Measurements from ENCODE around the gene SRPK1. TPM values are rescaled to one million over a fixed set of nuclear protein-coding genes. Genes with fewer than 3 reads are reported as not detected.

The SRPK1 gene
- total and polyA plus RNA-seq, 2 of the 13 experiments (the other 11 are each of a cell fraction or from before 2014, with no cell fraction given): 56.4 to 142 TPM

DNA sequence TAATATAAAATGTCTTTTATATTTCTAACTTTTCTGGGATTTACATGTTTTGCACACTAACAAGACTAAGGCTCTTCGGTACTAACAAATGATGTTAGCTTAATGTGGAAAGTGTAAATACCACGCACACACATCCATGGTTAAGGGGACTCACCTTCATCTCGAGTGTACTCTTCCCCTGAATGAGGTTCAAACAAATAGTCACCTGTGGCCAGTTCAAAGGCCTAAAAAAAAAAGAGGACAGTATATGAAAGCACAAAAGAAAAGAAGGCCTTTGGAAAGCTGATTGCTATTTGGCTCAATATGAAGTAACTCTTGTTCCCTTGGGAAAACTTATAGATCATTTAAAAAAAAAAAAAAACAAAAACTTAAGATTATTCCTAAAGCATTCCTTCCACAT is 78.5 kb downstream of the SRPK1 start (continued):
- TF ChIP-seq, protein P1, sequence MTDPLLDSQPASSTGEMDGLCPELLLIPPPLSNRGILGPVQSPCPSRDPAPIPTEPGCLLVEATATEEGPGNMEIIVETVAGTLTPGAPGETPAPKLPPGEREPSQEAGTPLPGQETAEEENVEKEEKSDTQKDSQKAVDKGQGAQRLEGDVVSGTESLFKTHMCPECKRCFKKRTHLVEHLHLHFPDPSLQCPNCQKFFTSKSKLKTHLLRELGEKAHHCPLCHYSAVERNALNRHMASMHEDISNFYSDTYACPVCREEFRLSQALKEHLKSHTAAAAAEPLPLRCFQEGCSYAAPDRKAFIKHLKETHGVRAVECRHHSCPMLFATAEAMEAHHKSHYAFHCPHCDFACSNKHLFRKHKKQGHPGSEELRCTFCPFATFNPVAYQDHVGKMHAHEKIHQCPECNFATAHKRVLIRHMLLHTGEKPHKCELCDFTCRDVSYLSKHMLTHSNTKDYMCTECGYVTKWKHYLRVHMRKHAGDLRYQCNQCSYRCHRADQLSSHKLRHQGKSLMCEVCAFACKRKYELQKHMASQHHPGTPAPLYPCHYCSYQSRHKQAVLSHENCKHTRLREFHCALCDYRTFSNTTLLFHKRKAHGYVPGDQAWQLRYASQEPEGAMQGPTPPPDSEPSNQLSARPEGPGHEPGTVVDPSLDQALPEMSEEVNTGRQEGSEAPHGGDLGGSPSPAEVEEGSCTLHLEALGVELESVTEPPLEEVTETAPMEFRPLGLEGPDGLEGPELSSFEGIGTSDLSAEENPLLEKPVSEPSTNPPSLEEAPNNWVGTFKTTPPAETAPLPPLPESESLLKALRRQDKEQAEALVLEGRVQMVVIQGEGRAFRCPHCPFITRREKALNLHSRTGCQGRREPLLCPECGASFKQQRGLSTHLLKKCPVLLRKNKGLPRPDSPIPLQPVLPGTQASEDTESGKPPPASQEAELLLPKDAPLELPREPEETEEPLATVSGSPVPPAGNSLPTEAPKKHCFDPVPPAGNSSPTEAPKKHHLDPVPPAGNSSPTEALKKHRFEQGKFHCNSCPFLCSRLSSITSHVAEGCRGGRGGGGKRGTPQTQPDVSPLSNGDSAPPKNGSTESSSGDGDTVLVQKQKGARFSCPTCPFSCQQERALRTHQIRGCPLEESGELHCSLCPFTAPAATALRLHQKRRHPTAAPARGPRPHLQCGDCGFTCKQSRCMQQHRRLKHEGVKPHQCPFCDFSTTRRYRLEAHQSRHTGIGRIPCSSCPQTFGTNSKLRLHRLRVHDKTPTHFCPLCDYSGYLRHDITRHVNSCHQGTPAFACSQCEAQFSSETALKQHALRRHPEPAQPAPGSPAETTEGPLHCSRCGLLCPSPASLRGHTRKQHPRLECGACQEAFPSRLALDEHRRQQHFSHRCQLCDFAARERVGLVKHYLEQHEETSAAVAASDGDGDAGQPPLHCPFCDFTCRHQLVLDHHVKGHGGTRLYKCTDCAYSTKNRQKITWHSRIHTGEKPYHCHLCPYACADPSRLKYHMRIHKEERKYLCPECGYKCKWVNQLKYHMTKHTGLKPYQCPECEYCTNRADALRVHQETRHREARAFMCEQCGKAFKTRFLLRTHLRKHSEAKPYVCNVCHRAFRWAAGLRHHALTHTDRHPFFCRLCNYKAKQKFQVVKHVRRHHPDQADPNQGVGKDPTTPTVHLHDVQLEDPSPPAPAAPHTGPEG (CRISPR knock-in tag; IDR thresholded peaks at IDR 0.05): no peak
- TF ChIP-seq YY1 (IDR thresholded peaks at IDR 0.05; ENCODE audit: insufficient read depth, insufficient replicate concordance, low read depth, low read length): no peak
- TF ChIP-seq HNF4A (CRISPR knock-in tag; IDR thresholded peaks at IDR 0.05): peak; percentile 13; the same call in 1 of the 2 replicates
- no peak for TF ChIP-seq ZNF234 (CRISPR knock-in tag; conservative IDR thresholded peaks at IDR 0.05)
- TF ChIP-seq, protein P2, sequence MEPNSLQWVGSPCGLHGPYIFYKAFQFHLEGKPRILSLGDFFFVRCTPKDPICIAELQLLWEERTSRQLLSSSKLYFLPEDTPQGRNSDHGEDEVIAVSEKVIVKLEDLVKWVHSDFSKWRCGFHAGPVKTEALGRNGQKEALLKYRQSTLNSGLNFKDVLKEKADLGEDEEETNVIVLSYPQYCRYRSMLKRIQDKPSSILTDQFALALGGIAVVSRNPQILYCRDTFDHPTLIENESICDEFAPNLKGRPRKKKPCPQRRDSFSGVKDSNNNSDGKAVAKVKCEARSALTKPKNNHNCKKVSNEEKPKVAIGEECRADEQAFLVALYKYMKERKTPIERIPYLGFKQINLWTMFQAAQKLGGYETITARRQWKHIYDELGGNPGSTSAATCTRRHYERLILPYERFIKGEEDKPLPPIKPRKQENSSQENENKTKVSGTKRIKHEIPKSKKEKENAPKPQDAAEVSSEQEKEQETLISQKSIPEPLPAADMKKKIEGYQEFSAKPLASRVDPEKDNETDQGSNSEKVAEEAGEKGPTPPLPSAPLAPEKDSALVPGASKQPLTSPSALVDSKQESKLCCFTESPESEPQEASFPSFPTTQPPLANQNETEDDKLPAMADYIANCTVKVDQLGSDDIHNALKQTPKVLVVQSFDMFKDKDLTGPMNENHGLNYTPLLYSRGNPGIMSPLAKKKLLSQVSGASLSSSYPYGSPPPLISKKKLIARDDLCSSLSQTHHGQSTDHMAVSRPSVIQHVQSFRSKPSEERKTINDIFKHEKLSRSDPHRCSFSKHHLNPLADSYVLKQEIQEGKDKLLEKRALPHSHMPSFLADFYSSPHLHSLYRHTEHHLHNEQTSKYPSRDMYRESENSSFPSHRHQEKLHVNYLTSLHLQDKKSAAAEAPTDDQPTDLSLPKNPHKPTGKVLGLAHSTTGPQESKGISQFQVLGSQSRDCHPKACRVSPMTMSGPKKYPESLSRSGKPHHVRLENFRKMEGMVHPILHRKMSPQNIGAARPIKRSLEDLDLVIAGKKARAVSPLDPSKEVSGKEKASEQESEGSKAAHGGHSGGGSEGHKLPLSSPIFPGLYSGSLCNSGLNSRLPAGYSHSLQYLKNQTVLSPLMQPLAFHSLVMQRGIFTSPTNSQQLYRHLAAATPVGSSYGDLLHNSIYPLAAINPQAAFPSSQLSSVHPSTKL (CRISPR knock-in tag; IDR thresholded peaks at IDR 0.05): no peak
- TF ChIP-seq, protein P3, sequence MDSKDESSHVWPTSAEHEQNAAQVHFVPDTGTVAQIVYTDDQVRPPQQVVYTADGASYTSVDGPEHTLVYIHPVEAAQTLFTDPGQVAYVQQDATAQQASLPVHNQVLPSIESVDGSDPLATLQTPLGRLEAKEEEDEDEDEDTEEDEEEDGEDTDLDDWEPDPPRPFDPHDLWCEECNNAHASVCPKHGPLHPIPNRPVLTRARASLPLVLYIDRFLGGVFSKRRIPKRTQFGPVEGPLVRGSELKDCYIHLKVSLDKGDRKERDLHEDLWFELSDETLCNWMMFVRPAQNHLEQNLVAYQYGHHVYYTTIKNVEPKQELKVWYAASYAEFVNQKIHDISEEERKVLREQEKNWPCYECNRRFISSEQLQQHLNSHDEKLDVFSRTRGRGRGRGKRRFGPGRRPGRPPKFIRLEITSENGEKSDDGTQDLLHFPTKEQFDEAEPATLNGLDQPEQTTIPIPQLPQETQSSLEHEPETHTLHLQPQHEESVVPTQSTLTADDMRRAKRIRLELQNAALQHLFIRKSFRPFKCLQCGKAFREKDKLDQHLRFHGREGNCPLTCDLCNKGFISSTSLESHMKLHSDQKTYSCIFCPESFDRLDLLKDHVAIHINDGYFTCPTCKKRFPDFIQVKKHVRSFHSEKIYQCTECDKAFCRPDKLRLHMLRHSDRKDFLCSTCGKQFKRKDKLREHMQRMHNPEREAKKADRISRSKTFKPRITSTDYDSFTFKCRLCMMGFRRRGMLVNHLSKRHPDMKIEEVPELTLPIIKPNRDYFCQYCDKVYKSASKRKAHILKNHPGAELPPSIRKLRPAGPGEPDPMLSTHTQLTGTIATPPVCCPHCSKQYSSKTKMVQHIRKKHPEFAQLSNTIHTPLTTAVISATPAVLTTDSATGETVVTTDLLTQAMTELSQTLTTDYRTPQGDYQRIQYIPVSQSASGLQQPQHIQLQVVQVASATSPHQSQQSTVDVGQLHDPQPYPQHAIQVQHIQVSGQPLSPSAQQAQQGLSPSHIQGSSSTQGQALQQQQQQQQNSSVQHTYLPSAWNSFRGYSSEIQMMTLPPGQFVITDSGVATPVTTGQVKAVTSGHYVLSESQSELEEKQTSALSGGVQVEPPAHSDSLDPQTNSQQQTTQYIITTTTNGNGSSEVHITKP (CRISPR knock-in tag; IDR thresholded peaks at IDR 0.05; ENCODE audit: low read depth): no peak
- TF ChIP-seq, protein P4, sequence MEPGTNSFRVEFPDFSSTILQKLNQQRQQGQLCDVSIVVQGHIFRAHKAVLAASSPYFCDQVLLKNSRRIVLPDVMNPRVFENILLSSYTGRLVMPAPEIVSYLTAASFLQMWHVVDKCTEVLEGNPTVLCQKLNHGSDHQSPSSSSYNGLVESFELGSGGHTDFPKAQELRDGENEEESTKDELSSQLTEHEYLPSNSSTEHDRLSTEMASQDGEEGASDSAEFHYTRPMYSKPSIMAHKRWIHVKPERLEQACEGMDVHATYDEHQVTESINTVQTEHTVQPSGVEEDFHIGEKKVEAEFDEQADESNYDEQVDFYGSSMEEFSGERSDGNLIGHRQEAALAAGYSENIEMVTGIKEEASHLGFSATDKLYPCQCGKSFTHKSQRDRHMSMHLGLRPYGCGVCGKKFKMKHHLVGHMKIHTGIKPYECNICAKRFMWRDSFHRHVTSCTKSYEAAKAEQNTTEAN (CRISPR knock-in tag; conservative IDR thresholded peaks at IDR 0.05): peak; percentile 73
- TF ChIP-seq RBM39 (IDR thresholded peaks at IDR 0.05; ENCODE audit: low read depth, low read length, poor library complexity, severe bottlenecking): no peak

All from HepG2 (cell line).